ENCODE measurements around the gene DAPK2. TPM values are rescaled to one million over a fixed set of nuclear protein-coding genes. Genes with fewer than 3 reads are reported as not detected.

Gene DAPK2
- total RNA-seq, 1 donor from 2014 or later, result 2.0 TPM

- no peaks in the 10 kb centered on the region for H3K4me1 Mint-ChIP-seq (ENCODE audit: low read depth)
- TF ChIP-seq, protein P1, sequence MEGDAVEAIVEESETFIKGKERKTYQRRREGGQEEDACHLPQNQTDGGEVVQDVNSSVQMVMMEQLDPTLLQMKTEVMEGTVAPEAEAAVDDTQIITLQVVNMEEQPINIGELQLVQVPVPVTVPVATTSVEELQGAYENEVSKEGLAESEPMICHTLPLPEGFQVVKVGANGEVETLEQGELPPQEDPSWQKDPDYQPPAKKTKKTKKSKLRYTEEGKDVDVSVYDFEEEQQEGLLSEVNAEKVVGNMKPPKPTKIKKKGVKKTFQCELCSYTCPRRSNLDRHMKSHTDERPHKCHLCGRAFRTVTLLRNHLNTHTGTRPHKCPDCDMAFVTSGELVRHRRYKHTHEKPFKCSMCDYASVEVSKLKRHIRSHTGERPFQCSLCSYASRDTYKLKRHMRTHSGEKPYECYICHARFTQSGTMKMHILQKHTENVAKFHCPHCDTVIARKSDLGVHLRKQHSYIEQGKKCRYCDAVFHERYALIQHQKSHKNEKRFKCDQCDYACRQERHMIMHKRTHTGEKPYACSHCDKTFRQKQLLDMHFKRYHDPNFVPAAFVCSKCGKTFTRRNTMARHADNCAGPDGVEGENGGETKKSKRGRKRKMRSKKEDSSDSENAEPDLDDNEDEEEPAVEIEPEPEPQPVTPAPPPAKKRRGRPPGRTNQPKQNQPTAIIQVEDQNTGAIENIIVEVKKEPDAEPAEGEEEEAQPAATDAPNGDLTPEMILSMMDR (IDR thresholded peaks at IDR 0.05; ENCODE audit: unreplicated experiment), result no peak
- no peak overlapping the region for H3K4me3 Mint-ChIP-seq (ENCODE audit: low read depth)
- no peak overlapping the region for H3K27ac Mint-ChIP-seq
- H3K27me3 Mint-ChIP-seq, result no peaks in the 10 kb centered on the region
- no peaks in the 10 kb centered on the region for H3K36me3 Mint-ChIP-seq (ENCODE audit: insufficient read depth)
- no peak for DNase-seq (ENCODE audit: low spot score, unreplicated experiment)
- no peaks in the 10 kb centered on the region for H3K9me3 Mint-ChIP-seq (ENCODE audit: low read depth)
Measured at GRCh38 chr15:63946524-63947065, 99.7 kb downstream of the DAPK2 start.

DNA sequence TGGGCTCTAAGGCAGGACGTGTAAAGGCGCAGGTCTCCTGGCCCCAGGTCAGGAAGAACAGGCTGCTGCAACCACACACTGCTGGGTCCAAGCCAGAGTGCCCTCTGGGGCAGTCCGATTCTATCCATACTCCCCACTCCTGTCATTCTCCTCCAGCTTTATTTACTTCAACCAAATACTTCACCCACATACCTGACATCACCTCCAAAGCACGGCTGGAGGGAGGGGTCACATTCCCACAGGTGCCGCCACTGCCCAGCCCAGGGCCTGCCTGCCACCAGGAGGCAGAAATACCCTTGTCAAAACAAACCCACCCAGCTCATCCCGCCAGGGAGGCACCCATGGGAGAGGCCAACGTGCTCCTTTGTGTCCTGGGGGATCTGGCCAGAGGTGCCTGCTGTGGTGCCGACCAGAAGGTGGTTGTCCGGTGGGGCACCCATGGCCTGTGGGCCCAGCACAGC is 100.4 kb downstream of the DAPK2 start:
- no peak for DNase-seq (ENCODE audit: low spot score, unreplicated experiment)
- H3K4me1 Mint-ChIP-seq (ENCODE audit: low read depth), result no peaks in the 10 kb centered on the region

GRCh38 chr15:63945007-63945788 is 101.1 kb downstream of the DAPK2 start:
- H3K9me3 Mint-ChIP-seq (ENCODE audit: low read depth), result no peaks in the 10 kb centered on the region
- no peak overlapping the region for H3K4me3 Mint-ChIP-seq (ENCODE audit: low read depth)
- H3K36me3 Mint-ChIP-seq (ENCODE audit: insufficient read depth), result no peaks in the 10 kb centered on the region
- no peaks in the 10 kb centered on the region for H3K4me1 Mint-ChIP-seq (ENCODE audit: low read depth)
- TF ChIP-seq, protein P1 (IDR thresholded peaks at IDR 0.05; ENCODE audit: unreplicated experiment), result peak; percentile 90
- no peaks in the 10 kb centered on the region for H3K27me3 Mint-ChIP-seq
- DNase-seq (ENCODE audit: low spot score, unreplicated experiment), result peak; percentile 54
- H3K27ac Mint-ChIP-seq, result no peak overlapping the region

More for the DNA sequence above, 100.4 kb downstream of the DAPK2 start:
- TF ChIP-seq, protein P1 (IDR thresholded peaks at IDR 0.05; ENCODE audit: unreplicated experiment), result no peak
- Mint-ChIP-seq H3K36me3 (ENCODE audit: insufficient read depth) (no peaks in the 10 kb centered on the region), H3K27me3 (no peaks in the 10 kb centered on the region), H3K9me3 (ENCODE audit: low read depth) (no peaks in the 10 kb centered on the region), H3K27ac (no peak overlapping the region), H3K4me3 (ENCODE audit: low read depth) (no peak overlapping the region)

GRCh38 chr15:63944681-63944955 is 101.7 kb downstream of the DAPK2 start:
- DNase-seq (ENCODE audit: low spot score, unreplicated experiment), result no peak
- TF ChIP-seq, protein P1 (IDR thresholded peaks at IDR 0.05; ENCODE audit: unreplicated experiment), result no peak
- Mint-ChIP-seq H3K4me3 (ENCODE audit: low read depth) (no peak overlapping the region), H3K36me3 (ENCODE audit: insufficient read depth) (no peaks in the 10 kb centered on the region), H3K27me3 (no peaks in the 10 kb centered on the region), H3K9me3 (ENCODE audit: low read depth) (no peaks in the 10 kb centered on the region), H3K4me1 (ENCODE audit: low read depth) (no peaks in the 10 kb centered on the region), H3K27ac (no peak overlapping the region)

- TF ChIP-seq, protein P1 (IDR thresholded peaks at IDR 0.05; ENCODE audit: unreplicated experiment), result no peak
- H3K27ac Mint-ChIP-seq, result no peak overlapping the region
- no peaks in the 10 kb centered on the region for H3K36me3 Mint-ChIP-seq (ENCODE audit: insufficient read depth)
- no peaks in the 10 kb centered on the region for H3K9me3 Mint-ChIP-seq (ENCODE audit: low read depth)
- no peaks in the 10 kb centered on the region for H3K4me1 Mint-ChIP-seq (ENCODE audit: low read depth)
- no peaks in the 10 kb centered on the region for H3K27me3 Mint-ChIP-seq
- no peak for DNase-seq (ENCODE audit: low spot score, unreplicated experiment)
- H3K4me3 Mint-ChIP-seq (ENCODE audit: low read depth), result no peak overlapping the region
Measured at GRCh38 chr15:63943829-63944680, 102.2 kb downstream of the DAPK2 start.

Measured in progenitor cell of endocrine pancreas (in vitro differentiated cells).